Tibial artery (tissue), 4 donors: ENCODE data around the gene PRAME.
A peak's percentile ranks its signal among the peaks of the same experiment; 100 is the strongest.

Experiments
- DNase-seq, 2 donors: peaks; one replicate each; pipeline ENCODE4 v3.0.0-alpha.2; 2019
- H3K27ac ChIP-seq, 2 donors: fragments of 200-600 bp; sonication (generic) in 1 of 2; 1 replicate in 1 of 2; 2 replicates in 1 of 2; pipeline ENCODE4 v1.5.1; 2018 to 2019; ENCODE audit warnings: mild to moderate bottlenecking in 1 of 2
- H3K27me3 ChIP-seq, 2 donors: fragments of 200-600 bp; sonication (generic) in 1 of 2; one replicate each; pipeline versions ENCODE4 v1.5.1 to v1.6.0; 2016 to 2019
- H3K36me3 ChIP-seq, 3 donors: fragments of 200-600 bp; sonication (generic) in 2 of 3; one replicate each; pipeline ENCODE4 v1.5.1; 2016 to 2019; ENCODE audit warnings: mild to moderate bottlenecking in 2 of 3
- H3K4me1 ChIP-seq, 4 donors: fragments of 200-600 bp; sonication (generic) in 2 of 4; 1 replicate in 3 of 4; 2 replicates in 1 of 4; pipeline ENCODE4 v1.5.1; 2016 to 2019
- H3K4me3 ChIP-seq, 2 donors: fragments of 200-600 bp; sonication (generic) in 1 of 2; 1 replicate in 1 of 2; 2 replicates in 1 of 2; pipeline ENCODE4 v1.5.1; 2018 to 2019; ENCODE audit warnings: mild to moderate bottlenecking in 2 of 2
- H3K9me3 ChIP-seq, 3 donors: fragments of 200-600 bp; sonication (generic) in 1 of 3; one replicate each; pipeline ENCODE4 v1.5.1; 2016 to 2019
- CTCF ChIP-seq, 2 experiments: fragments of 200-600 bp in 1 of 2; fragments of 450-650 bp in 1 of 2; IDR thresholded peaks; one replicate each; pipeline ENCODE4 v1.5.1; 2017 to 2019; ENCODE audit warnings: antibody characterized with exemption in 2 of 2, mild to moderate bottlenecking in 1 of 2, moderate library complexity in 1 of 2
- intact Hi-C: fragments of 100-400 bp; cut with DNase I; formaldehyde crosslinking; loops from one replicate; pipeline ENCODE4 v1.15.0; 2023; ENCODE audit warnings: low total_unique reads

Gene PRAME

GRCh38 chr22:22546490-22546889 lies 12.6 kb downstream of the PRAME start:
- Histone ChIP-seq H3K9me3 (no peaks in the 10 kb centered on the region), H3K27me3 (peaks cover 0 to 6% of the 10 kb centered on the region in 2 donors), H3K27ac (no peak overlapping the region), H3K36me3 (no peaks in the 10 kb centered on the region), H3K4me3 (no peak overlapping the region), H3K4me1 (no peaks in the 10 kb centered on the region)
- intact Hi-C loops, result no loop called here
- no peak for TF ChIP-seq CTCF (IDR thresholded peaks at IDR 0.05)
- DNase-seq, result peak in 1 of 2 donors; percentile 31

GRCh38 chr22:22545084-22545483 lies 14.0 kb downstream of the PRAME start:
- no peaks in the 10 kb centered on the region for H3K9me3 ChIP-seq
- no peaks in the 10 kb centered on the region for H3K4me1 ChIP-seq
- no peak for DNase-seq
- peaks cover 0 to under 1% of the 10 kb centered on the region in 2 donors for H3K27me3 ChIP-seq
- H3K4me3 ChIP-seq, result no peak overlapping the region
- no peaks in the 10 kb centered on the region for H3K36me3 ChIP-seq
- no peak overlapping the region for H3K27ac ChIP-seq
- intact Hi-C loops, result no loop called here
- no peak for TF ChIP-seq CTCF (IDR thresholded peaks at IDR 0.05)

- Histone ChIP-seq H3K36me3 (no peaks in the 10 kb centered on the region), H3K4me1 (no peaks in the 10 kb centered on the region), H3K27me3 (peaks cover 0 to 2% of the 10 kb centered on the region in 2 donors), H3K9me3 (no peaks in the 10 kb centered on the region), H3K4me3 (no peak overlapping the region), H3K27ac (no peak overlapping the region)
- DNase-seq, result no peak
- intact Hi-C loops, result loop anchor here (10.0 kb wide), 1 partner anchor 1676 kb away; no protein-coding TSS in a partner anchor
- TF ChIP-seq CTCF (IDR thresholded peaks at IDR 0.05), result no peak
Measured at GRCh38 chr22:22538226-22538989, 20.7 kb downstream of the PRAME start.

GRCh38 chr22:22536916-22537315 lies 22.1 kb downstream of the PRAME start:
- Histone ChIP-seq H3K4me1 (no peaks in the 10 kb centered on the region), H3K36me3 (no peaks in the 10 kb centered on the region), H3K27me3 (peaks cover 0 to 6% of the 10 kb centered on the region in 2 donors), H3K4me3 (no peak overlapping the region), H3K9me3 (no peaks in the 10 kb centered on the region), H3K27ac (no peak overlapping the region)
- TF ChIP-seq CTCF (IDR thresholded peaks at IDR 0.05), result no peak
- intact Hi-C loops, result loop anchor here (10.0 kb wide), 1 partner anchor 1678 kb away; no protein-coding TSS in a partner anchor
- no peak for DNase-seq

GRCh38 chr22:22536515-22536914 lies 22.6 kb downstream of the PRAME start:
- DNase-seq, result no peak
- no peaks in the 10 kb centered on the region for H3K4me1 ChIP-seq
- no peak for TF ChIP-seq CTCF (IDR thresholded peaks at IDR 0.05)

More at GRCh38 chr22:22536515-22536914, 22.6 kb downstream of the PRAME start:
- intact Hi-C loops, result loop anchor here (10.0 kb wide), 1 partner anchor 1678 kb away; no protein-coding TSS in a partner anchor
- Histone ChIP-seq H3K4me3 (no peak overlapping the region), H3K9me3 (no peaks in the 10 kb centered on the region), H3K27ac (no peak overlapping the region), H3K36me3 (no peaks in the 10 kb centered on the region), H3K27me3 (peaks cover 0 to 6% of the 10 kb centered on the region in 2 donors)
